Psoas muscle (tissue), 8 donors: Measurements from ENCODE around the gene KIDINS220. TPM values are rescaled to one million over a fixed set of nuclear protein-coding genes. Genes with fewer than 3 reads are reported as not detected.

Experiments
- ATAC-seq, 4 donors: fragments of 200-7000 bp; cut with Tn5 transposase; one replicate each; pipeline ENCODE4 v1.9.1; 2020; ENCODE audit warnings: moderate library complexity in 3 of 4, mild to moderate bottlenecking in 2 of 4
- DNase-seq, 2 donors: peaks; one replicate each; pipeline ENCODE4 v3.0.0-alpha.2; 2020
- H3K27ac ChIP-seq: fragments of 200-600 bp; one replicate; pipeline ENCODE4 v1.8.0; 2022
- H3K27me3 ChIP-seq, 3 donors: fragments of 200-600 bp in 1 of 3; one replicate each; pipeline versions ENCODE4 v1.6.1 to v1.8.0; 2013 to 2022; ENCODE audit warnings: low read length in 2 of 3, mild to moderate bottlenecking in 2 of 3, moderate library complexity in 1 of 3; ENCODE audit not compliant: insufficient read depth in 3 of 3
- H3K36me3 ChIP-seq, 2 donors: fragments of 200-600 bp in 1 of 2; one replicate each; pipeline versions ENCODE4 v1.6.1 to v1.8.0; 2013 to 2022; ENCODE audit warnings: low read depth in 1 of 2, mild to moderate bottlenecking in 1 of 2, moderate library complexity in 1 of 2; ENCODE audit not compliant: insufficient read depth in 1 of 2
- H3K4me1 ChIP-seq: fragments of 200-600 bp; one replicate; pipeline ENCODE4 v1.8.0; 2022
- H3K4me3 ChIP-seq: fragments of 200-600 bp; one replicate; pipeline ENCODE4 v1.8.0; 2022; ENCODE audit warnings: mild to moderate bottlenecking
- H3K9me3 ChIP-seq: fragments of 200-600 bp; one replicate; pipeline ENCODE4 v1.8.0; 2022
- CTCF ChIP-seq: fragments of 200-600 bp; IDR thresholded peaks from one replicate; pipeline ENCODE4 v1.8.0; 2022; ENCODE audit warnings: antibody characterized with exemption
- WGBS, 3 donors: extraction: QIAGEN DNeasy Blood & Tissue Kit; methylation state at CpG; one replicate each; pipeline versions ENCODE4 v1.1.6 to v1.1.7; 2013; 5-methylcytosine and 5-hydroxymethylcytosine counted together
- intact Hi-C, 2 donors: fragments of 100-400 bp; cut with DNase I; formaldehyde crosslinking; loops; one replicate each; pipeline versions ENCODE4 v1.11.0 to v1.14.2; 2022
- polyA plus RNA-seq, 3 donors: library from polyadenylated mRNA; stranded (reverse); fragments of 200-250 nt; gene quantifications; one replicate each; pipeline ENCODE4 v1.2.3, GENCODE V29; 2013
- total RNA-seq, 4 donors: library from RNA; stranded (reverse); fragmentation: NEBNext Ultra II Directional in 2 of 4; extraction: Animal tissue kit (Norgen Biotek cat#: 25700) in 2 of 4; gene quantifications; one replicate each; pipeline versions ENCODE4 v1.2.1 to v1.2.4, GENCODE V29; 2021 to 2023
- donor health status: healthy with polysubstance abuse.
- donor health status: DM: no; HTN: no; CAD: no; lungs with moderate emphysema.
- donor health status: Bipolar disorder and iron deficiency.
- donor health status: healthy.
- donor health status: DM: yes; HTN: yes; CAD: no.
- donor health status: DM: no; HTN: no; CAD: no.
- donor health status: DM: no; HTN: no; CAD: no.
- donor health status: DM: yes; HTN: yes; CAD: no.

KIDINS220 gene
- total and polyA plus RNA-seq, 7 donors, result 7.5 to 52.0 (median 40.4) TPM

DNA sequence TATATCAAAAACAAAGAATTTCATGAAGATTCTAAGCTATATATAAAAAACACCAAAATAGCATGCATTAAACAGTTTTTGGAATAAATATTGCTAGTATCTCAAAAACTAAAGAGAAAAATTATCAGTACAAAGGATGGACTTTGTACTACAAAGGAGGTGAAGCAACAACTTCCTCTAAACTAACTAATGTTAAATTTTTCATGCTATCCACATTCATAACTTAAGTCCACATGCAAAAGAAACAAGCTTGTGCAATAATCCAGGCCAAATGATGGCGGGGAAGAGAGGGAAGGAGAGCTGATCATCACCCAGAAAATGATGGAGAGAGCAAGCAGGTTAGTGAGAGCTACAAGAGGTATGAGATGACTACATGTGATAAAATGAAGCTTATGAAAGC is 70.1 kb downstream of the KIDINS220 start:
- no peaks in the 10 kb centered on the region for H3K9me3 ChIP-seq
- peaks cover 3 to 58% of the 10 kb centered on the region in 2 donors for H3K36me3 ChIP-seq
- WGBS, 3 donors, result 87 to 97% (median 95%) methylated on average over 1 of the region's 1 CpG
- no peaks in the 10 kb centered on the region for H3K4me1 ChIP-seq
- ATAC-seq (no peak), DNase-seq (no peak)
- TF ChIP-seq CTCF, result no peak
- no peak overlapping the region for H3K4me3 ChIP-seq
- no peaks in the 10 kb centered on the region for H3K27me3 ChIP-seq
- H3K27ac ChIP-seq, result no peak overlapping the region
- intact Hi-C loops, result no loop called here

GRCh38 chr2:8761529-8762164 is 75.8 kb downstream of the KIDINS220 start:
- no peaks in the 10 kb centered on the region for H3K4me1 ChIP-seq
- DNase-seq, result no peak
- no peak overlapping the region for H3K4me3 ChIP-seq
- intact Hi-C loops, result no loop called here
- no peaks in the 10 kb centered on the region for H3K27me3 ChIP-seq
- TF ChIP-seq CTCF, result peak; percentile 38
- peaks cover 3 to 24% of the 10 kb centered on the region in 2 donors for H3K36me3 ChIP-seq
- WGBS, 3 donors, result 82 to 86% (median 82%) methylated on average over 1 of the region's 1 CpG
- no peak overlapping the region for H3K27ac ChIP-seq
- peaks cover 5% of the 10 kb centered on the region for H3K9me3 ChIP-seq
- no peak for ATAC-seq

DNA sequence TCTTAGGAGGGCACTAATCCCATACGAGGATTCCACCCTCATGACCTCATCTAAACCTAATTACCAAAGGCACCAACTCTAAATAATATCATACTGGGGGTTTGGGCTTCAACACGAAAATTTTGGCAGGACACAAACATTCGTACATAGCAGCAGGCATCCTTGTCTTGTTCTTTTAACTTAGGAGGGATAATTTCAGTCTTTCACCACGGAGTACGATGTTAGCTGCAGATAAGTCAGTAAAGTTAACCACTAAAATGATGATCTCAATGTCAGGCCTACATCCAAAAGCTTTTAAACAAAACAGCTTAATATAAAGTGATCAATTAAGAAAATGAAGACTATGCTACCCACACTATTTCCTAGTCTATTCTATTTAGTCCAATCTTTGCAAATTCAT is 80.7 kb downstream of the KIDINS220 start:
- Histone ChIP-seq H3K27ac (no peak overlapping the region), H3K4me1 (peaks cover 8% of the 10 kb centered on the region), H3K9me3 (peaks cover 14% of the 10 kb centered on the region), H3K36me3 (peaks cover 0 to 17% of the 10 kb centered on the region in 2 donors), H3K27me3 (no peaks in the 10 kb centered on the region), H3K4me3 (no peak overlapping the region)
- WGBS, 3 donors, result 86 to 89% (median 88%) methylated on average over 5 of the region's 5 CpGs
- DNase-seq (no peak), ATAC-seq (no peak)
- intact Hi-C loops, result no loop called here
- no peak for TF ChIP-seq CTCF

DNA sequence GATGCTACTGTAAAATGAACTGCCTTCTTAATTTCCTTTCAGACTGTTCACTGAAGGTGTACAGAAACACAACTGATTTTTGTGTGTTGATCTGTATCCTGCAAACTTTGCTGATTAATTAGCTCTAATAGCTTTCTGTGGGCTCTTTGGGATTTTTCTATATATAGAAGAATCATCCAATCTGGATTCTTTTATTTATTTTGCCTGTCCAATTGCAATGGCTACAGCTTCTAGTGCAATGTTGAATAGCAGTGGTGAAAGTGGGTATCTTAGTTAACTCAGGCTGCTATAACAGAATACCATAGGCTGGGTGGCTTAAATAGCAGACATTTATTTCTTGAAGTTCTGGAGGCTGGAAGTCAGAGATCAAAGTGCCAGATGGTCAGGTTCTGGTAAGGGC is 81.2 kb downstream of the KIDINS220 start:
- TF ChIP-seq CTCF, result no peak
- Histone ChIP-seq H3K27ac (no peak overlapping the region), H3K27me3 (no peaks in the 10 kb centered on the region), H3K4me1 (peaks cover 8% of the 10 kb centered on the region), H3K36me3 (peaks cover 0 to 17% of the 10 kb centered on the region in 2 donors), H3K4me3 (no peak overlapping the region), H3K9me3 (peaks cover 14% of the 10 kb centered on the region)
- ATAC-seq (no peak), DNase-seq (no peak)
- intact Hi-C loops, result no loop called here
